ENCODE data around the gene NEK10. TPM values are rescaled to one million over a fixed set of nuclear protein-coding genes. Genes with fewer than 3 reads are reported as not detected.

NEK10 gene
- total RNA-seq, 1 donor from 2014 or later: 4.2 TPM

DNA sequence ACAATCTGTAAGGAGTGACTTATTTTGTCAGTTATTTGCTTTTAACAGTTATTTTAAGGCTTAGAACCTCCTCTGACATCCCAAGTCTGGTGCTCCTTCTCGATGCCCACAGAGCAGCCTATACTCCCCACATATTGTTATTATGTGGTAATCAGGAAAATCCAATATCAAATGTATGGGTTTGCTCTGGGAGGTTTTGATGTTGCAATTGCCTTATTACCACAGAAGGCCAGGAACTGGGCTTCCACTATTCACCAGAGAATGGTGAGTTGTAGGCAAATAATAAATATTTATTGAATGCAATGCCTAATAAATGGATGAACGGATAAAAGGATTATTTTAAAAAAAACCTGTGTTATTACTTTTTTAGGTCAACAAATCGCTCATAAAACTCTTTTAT lies 12.2 kb downstream of the NEK10 start:
- Mint-ChIP-seq H3K36me3 (no peaks in the 10 kb centered on the region), H3K27ac (no peak overlapping the region), H3K4me1 (ENCODE audit: unreplicated experiment) (peaks cover 13% of the 10 kb centered on the region), H3K9me3 (peaks cover 4% of the 10 kb centered on the region), H3K27me3 (peaks cover 7% of the 10 kb centered on the region), H3K4me3 (no peak overlapping the region)
- no peak for DNase-seq (ENCODE audit: extremely low spot score, unreplicated experiment)
- TF ChIP-seq, protein P1, sequence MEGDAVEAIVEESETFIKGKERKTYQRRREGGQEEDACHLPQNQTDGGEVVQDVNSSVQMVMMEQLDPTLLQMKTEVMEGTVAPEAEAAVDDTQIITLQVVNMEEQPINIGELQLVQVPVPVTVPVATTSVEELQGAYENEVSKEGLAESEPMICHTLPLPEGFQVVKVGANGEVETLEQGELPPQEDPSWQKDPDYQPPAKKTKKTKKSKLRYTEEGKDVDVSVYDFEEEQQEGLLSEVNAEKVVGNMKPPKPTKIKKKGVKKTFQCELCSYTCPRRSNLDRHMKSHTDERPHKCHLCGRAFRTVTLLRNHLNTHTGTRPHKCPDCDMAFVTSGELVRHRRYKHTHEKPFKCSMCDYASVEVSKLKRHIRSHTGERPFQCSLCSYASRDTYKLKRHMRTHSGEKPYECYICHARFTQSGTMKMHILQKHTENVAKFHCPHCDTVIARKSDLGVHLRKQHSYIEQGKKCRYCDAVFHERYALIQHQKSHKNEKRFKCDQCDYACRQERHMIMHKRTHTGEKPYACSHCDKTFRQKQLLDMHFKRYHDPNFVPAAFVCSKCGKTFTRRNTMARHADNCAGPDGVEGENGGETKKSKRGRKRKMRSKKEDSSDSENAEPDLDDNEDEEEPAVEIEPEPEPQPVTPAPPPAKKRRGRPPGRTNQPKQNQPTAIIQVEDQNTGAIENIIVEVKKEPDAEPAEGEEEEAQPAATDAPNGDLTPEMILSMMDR (conservative IDR thresholded peaks at IDR 0.05): no peak

DNA sequence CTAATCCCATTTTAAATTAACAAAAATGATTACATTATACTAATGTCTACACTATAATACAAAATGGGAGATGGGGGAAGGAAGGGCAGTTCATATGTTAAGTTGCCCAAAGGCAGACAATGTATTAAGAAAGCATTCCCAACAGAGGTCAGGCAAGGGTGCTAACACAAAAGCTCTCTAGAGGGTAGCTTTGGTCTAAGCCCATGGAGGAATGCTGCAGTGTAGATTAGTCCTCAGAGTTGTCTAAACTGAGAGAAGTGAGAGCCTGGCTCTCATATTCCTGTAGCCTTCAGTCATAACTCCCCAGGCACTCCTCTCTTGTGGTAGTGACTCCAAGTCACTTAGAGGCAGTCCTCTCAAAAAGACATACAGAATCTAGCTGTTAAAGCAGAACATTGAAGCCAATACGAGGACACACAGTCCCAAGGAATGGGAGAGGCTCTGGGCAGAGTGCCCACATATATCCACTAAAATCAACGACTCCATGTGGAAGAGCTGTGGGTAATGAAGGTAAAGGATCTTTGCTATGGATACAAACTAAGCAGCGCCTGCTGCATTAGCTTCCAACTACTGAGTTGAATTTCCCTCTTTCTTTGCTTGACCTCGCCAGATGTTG lies 14.5 kb downstream of the NEK10 start:
- Mint-ChIP-seq H3K27ac (no peak overlapping the region), H3K4me1 (ENCODE audit: unreplicated experiment) (no peaks in the 10 kb centered on the region)
- TF ChIP-seq, protein P1 (conservative IDR thresholded peaks at IDR 0.05): no peak

DNA sequence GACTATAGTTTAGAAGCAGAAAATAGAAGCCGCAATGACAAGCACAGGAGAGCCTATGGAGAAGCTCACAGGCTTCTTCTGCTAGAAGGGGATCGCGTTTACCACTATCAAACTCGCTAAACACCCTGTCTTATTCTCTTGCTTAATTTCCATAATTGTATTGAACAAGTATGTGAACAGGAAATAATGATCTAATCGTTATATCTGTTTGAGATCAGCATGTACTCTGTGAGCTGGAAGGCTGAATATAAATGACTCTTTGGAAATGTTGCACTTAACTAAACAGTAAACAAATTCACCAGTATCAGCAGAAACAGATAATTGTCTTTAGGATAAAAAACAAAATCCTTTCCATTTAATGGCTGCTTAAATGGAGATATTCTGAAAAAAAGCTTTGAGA lies 15.0 kb downstream of the NEK10 start:
- no peak for DNase-seq (ENCODE audit: extremely low spot score, unreplicated experiment)
- Mint-ChIP-seq H3K27ac (no peak overlapping the region), H3K4me1 (ENCODE audit: unreplicated experiment) (no peaks in the 10 kb centered on the region), H3K9me3 (peaks cover 4% of the 10 kb centered on the region), H3K36me3 (no peaks in the 10 kb centered on the region), H3K4me3 (no peak overlapping the region), H3K27me3 (peaks cover 7% of the 10 kb centered on the region)
- TF ChIP-seq, protein P1 (conservative IDR thresholded peaks at IDR 0.05): no peak

More for the DNA sequence above, 14.5 kb downstream of the NEK10 start:
- H3K9me3 Mint-ChIP-seq: peaks cover 4% of the 10 kb centered on the region
- no peaks in the 10 kb centered on the region for H3K36me3 Mint-ChIP-seq
- DNase-seq (ENCODE audit: extremely low spot score, unreplicated experiment): no peak
- H3K4me3 Mint-ChIP-seq: no peak overlapping the region
- peaks cover 7% of the 10 kb centered on the region for H3K27me3 Mint-ChIP-seq

DNA sequence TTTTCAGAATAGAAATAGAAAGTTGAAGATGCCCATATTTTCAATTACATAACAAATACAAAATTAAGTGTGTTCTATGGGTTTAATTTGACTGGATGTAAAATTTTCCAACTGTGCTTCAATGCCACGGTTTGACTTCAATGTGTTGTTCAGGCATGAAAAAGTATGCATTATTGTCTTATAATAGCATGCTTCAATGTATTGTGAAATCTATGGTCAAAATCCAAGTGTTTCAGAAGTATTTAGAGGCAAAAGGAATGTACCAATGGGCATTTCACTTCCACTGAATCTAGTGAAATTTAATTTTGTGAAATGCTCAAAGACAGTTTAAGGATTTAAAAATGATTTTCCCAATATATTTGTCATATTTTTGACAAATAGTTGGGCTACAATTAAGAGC lies 16.0 kb downstream of the NEK10 start:
- Mint-ChIP-seq H3K4me1 (ENCODE audit: unreplicated experiment) (no peaks in the 10 kb centered on the region), H3K27me3 (peaks cover 7% of the 10 kb centered on the region), H3K36me3 (no peaks in the 10 kb centered on the region), H3K9me3 (peaks cover 4% of the 10 kb centered on the region), H3K27ac (no peak overlapping the region), H3K4me3 (no peak overlapping the region)
- DNase-seq (ENCODE audit: extremely low spot score, unreplicated experiment): no peak
- TF ChIP-seq, protein P1 (conservative IDR thresholded peaks at IDR 0.05): no peak

DNA sequence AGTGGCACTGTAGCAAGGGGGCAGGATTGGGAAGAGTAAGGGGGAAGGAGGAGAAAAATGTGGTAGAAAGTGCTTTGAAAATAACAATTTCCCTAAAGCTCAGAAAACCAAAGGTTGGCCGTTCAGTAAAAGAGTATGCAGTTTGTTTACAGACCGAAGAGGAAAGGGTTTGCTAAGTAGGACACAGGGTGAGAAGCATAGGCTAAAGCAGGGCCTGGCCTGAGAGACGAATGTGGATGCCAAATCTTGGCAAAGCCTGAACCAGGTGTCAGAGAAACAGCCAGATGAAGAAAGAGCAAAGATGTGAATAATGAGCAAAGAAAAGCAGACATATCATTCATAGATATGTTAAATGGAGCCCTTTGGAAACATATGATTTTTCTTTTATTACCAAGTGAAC lies 17.1 kb downstream of the NEK10 start:
- Mint-ChIP-seq H3K4me3 (no peak overlapping the region), H3K27me3 (peaks cover 7% of the 10 kb centered on the region), H3K27ac (no peak overlapping the region), H3K9me3 (peaks cover 4% of the 10 kb centered on the region), H3K36me3 (no peaks in the 10 kb centered on the region), H3K4me1 (ENCODE audit: unreplicated experiment) (no peaks in the 10 kb centered on the region)
- TF ChIP-seq, protein P1 (conservative IDR thresholded peaks at IDR 0.05): no peak
- DNase-seq (ENCODE audit: extremely low spot score, unreplicated experiment): no peak

Data from type B pancreatic cell (in vitro differentiated cells).